Measurements from ENCODE around the gene PPP1R37. TPM values are rescaled to one million over a fixed set of nuclear protein-coding genes. Genes with fewer than 3 reads are reported as not detected.
A peak's percentile ranks its signal among the peaks of the same experiment; 100 is the strongest.

Gene PPP1R37
- polyA plus RNA-seq, 3 donors = 0.10 to 11.8 (median 0.22) TPM

GRCh38 chr19:45164577-45165335, 71.8 kb downstream of the PPP1R37 start:
- peak overlapping the region; percentile 8 for H3K9ac ChIP-seq (ENCODE audit: insufficient read depth, low read length, poor library complexity, severe bottlenecking)
- Mint-ChIP-seq H3K36me3 (peaks cover 0 to 3% of the 10 kb centered on the region in 2 donors), H3K4me3 (peak overlapping the region in 1 of 2 donors; percentile 39), H3K9me3 (no peaks in the 10 kb centered on the region), H3K27ac (no peak overlapping the region), H3K4me1 (peaks cover 19% of the 10 kb centered on the region), H3K27me3 (ENCODE audit: low read depth in 3 of 3) (peaks cover 8 to 28% (median 19%) of the 10 kb centered on the region in 3 donors)
- no peaks in the 10 kb centered on the region for H3K9me3 ChIP-seq (replicated peaks in 1 of 2; ENCODE audit: control insufficient read depth in 1 of 2, insufficient read depth in 1 of 2, low read length in 2 of 2)
- peak overlapping the region in 1 of 2 donors; percentile 12 for H3K27ac ChIP-seq (ENCODE audit: low read depth in 1 of 2, low read length in 2 of 2)
- DNase-seq = peak; percentile 57 to 83 (median 66)
- no peaks in the 10 kb centered on the region for H4K20me1 ChIP-seq (ENCODE audit: insufficient read depth, low read length)
- no peak overlapping the region for H3K4me3 ChIP-seq (replicated peaks in 1 of 3; ENCODE audit: low read depth in 2 of 3, low read length in 3 of 3)
- H3K4me1 ChIP-seq (ENCODE audit: control insufficient read depth in 1 of 2, insufficient read depth in 2 of 2, low read length in 2 of 2) = peaks cover 9 to 14% of the 10 kb centered on the region in 2 donors
- peak overlapping the region; percentile 15 for H3K4me2 ChIP-seq (replicated peaks; ENCODE audit: extremely low read depth, low read length, poor library complexity, severe bottlenecking)
- 27% methylated on average over 26 of the region's 27 CpGs for WGBS (ENCODE audit: insufficient coverage)
- H2AFZ ChIP-seq (ENCODE audit: insufficient read depth, low read depth, low read length, poor library complexity, severe bottlenecking) = no peak overlapping the region
- no peak for TF ChIP-seq CTCF (IDR thresholded peaks at IDR 0.05)
- H3K79me2 ChIP-seq (ENCODE audit: insufficient read depth, low read length) = no peaks in the 10 kb centered on the region
- no peaks in the 10 kb centered on the region for H3K36me3 ChIP-seq (replicated peaks in 1 of 2; ENCODE audit: control insufficient read depth in 1 of 2, insufficient read depth in 2 of 2, low read length in 2 of 2)
- H3K27me3 ChIP-seq (ENCODE audit: control insufficient read depth in 2 of 2, insufficient read depth in 2 of 2, low read length in 2 of 2) = no peaks in the 10 kb centered on the region
- intact Hi-C loops (cut with micrococcal nuclease) = no loop called here

GRCh38 chr19:45166723-45167252, 73.8 kb downstream of the PPP1R37 start:
- DNase-seq = no peak
- no peak overlapping the region for H3K4me2 ChIP-seq (replicated peaks; ENCODE audit: extremely low read depth, low read length, poor library complexity, severe bottlenecking)
- no peak overlapping the region for H3K4me3 ChIP-seq (replicated peaks in 1 of 3; ENCODE audit: low read depth in 2 of 3, low read length in 3 of 3)
- H3K4me3 Mint-ChIP-seq = no peak overlapping the region
- no peak overlapping the region for H3K27ac ChIP-seq (ENCODE audit: low read depth in 1 of 2, low read length in 2 of 2)
- no peaks in the 10 kb centered on the region for H3K9me3 Mint-ChIP-seq
- H3K9me3 ChIP-seq (replicated peaks in 1 of 2; ENCODE audit: control insufficient read depth in 1 of 2, insufficient read depth in 1 of 2, low read length in 2 of 2) = no peaks in the 10 kb centered on the region
- no peak overlapping the region for H2AFZ ChIP-seq (ENCODE audit: insufficient read depth, low read depth, low read length, poor library complexity, severe bottlenecking)
- no peaks in the 10 kb centered on the region for H3K27me3 ChIP-seq (ENCODE audit: control insufficient read depth in 2 of 2, insufficient read depth in 2 of 2, low read length in 2 of 2)
- no peaks in the 10 kb centered on the region for H3K79me2 ChIP-seq (ENCODE audit: insufficient read depth, low read length)
- no peak overlapping the region for H3K27ac Mint-ChIP-seq
- intact Hi-C loops (cut with micrococcal nuclease) = no loop called here
- no peaks in the 10 kb centered on the region for H4K20me1 ChIP-seq (ENCODE audit: insufficient read depth, low read length)
- peaks cover 3 to 14% (median 13%) of the 10 kb centered on the region in 3 donors for H3K27me3 Mint-ChIP-seq (ENCODE audit: low read depth in 3 of 3)
- no peaks in the 10 kb centered on the region for H3K36me3 ChIP-seq (replicated peaks in 1 of 2; ENCODE audit: control insufficient read depth in 1 of 2, insufficient read depth in 2 of 2, low read length in 2 of 2)
- no peak overlapping the region for H3K9ac ChIP-seq (ENCODE audit: insufficient read depth, low read length, poor library complexity, severe bottlenecking)
- WGBS (ENCODE audit: insufficient coverage) = 87% methylated on average over 11 of the region's 14 CpGs
- H3K4me1 Mint-ChIP-seq = peaks cover 26% of the 10 kb centered on the region
- peaks cover 0 to 3% of the 10 kb centered on the region in 2 donors for H3K36me3 Mint-ChIP-seq
- TF ChIP-seq CTCF (IDR thresholded peaks at IDR 0.05) = no peak
- peaks cover 9 to 14% of the 10 kb centered on the region in 2 donors for H3K4me1 ChIP-seq (ENCODE audit: control insufficient read depth in 1 of 2, insufficient read depth in 2 of 2, low read length in 2 of 2)
